ENCODE data around the gene NUMB.

The NUMB gene

DNA sequence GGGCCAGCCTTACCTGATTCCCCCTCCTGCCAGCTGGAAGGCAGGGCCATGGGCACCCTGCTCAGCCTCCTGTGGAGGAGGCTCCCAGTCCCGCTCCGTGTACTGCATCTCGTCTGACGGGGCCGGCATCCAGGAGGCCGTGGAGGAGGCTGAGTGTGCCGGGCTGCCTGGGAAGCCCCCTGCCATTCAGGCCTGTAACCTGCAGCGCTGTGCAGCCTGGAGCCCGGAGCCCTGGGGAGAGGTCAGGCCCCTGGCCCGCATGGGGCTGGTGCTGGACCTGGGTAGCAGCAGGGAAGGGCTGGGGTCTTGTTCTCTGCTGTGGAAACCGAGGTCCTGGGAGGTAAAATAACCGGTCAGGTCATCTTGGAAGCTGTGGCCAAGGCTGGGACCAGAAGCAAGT lies 204.6 kb downstream of the NUMB start:
- H3K4me3 ChIP-seq (ENCODE audit: low read length), result no peak overlapping the region
- no peak for DNase-seq (ENCODE audit: low read depth)
- TF ChIP-seq CTCF (conservative IDR thresholded peaks at IDR 0.05; ENCODE audit: low read depth, low read length), result no peak

DNA sequence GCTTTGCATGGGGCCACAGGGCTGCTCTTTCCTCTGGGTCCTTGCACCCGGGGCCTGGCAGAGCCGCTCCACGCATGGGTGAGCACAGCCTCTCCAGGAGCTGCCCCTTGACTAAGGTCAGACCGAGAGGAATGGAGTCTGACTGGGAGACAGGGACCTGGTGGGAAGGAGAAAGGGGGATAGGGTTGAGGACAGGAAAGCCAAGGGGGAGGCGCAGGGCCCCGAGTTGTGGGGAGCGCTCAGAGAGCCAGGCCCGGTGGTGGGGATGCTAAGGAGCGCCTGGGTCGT lies 205.1 kb downstream of the NUMB start:
- no peak for DNase-seq (ENCODE audit: low read depth)
- no peak overlapping the region for H3K4me3 ChIP-seq (ENCODE audit: low read length)
- TF ChIP-seq CTCF (conservative IDR thresholded peaks at IDR 0.05; ENCODE audit: low read depth, low read length), result no peak

DNA sequence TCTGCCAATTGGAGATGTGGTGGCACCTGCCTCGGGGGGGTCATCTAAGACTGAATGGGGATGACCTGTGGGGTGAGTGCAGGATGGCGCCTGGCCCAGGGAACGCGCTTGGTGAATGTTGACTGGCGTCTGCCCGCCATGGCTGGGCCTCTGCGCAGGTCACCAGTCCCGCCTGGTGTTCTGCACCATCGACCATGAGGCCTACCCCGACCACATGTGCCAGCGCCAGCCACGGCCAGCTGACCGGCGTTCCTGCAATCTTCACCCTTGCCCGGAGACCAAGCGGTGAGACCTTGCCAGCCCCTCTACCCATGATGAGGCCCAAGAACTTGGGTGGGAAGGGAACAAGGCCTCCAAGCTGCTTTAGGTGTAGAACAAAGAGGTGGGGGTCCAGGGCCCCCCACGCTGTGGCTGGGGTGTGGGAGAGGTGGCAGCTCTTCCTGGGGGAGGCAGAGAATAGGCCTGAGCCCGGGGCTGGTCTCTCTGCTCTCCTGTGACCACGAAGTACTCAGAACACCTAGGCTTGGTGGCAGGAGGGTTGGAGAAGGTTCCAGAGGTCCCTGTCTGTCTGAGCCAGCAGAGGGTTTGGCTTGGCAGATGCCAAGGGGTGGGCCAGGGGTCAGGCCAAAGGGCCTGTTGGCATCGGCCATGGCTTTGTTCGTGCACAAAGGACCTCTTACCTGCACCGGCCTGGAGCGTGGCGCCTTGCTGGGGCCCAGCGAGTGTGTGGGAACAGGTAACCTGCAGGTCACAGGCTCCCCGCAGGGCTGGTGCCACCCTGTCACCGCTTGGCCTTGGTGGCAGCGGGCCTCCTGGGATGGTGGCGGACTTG lies 205.6 kb downstream of the NUMB start:
- H3K4me3 ChIP-seq (ENCODE audit: low read length), result no peak overlapping the region
- DNase-seq (ENCODE audit: low read depth), result no peak

GRCh38 chr14:73251516-73252215 lies 206.7 kb downstream of the NUMB start:
- no peak for DNase-seq (ENCODE audit: low read depth)
- H3K4me3 ChIP-seq (ENCODE audit: low read length), result no peak overlapping the region
- TF ChIP-seq CTCF (conservative IDR thresholded peaks at IDR 0.05; ENCODE audit: low read depth, low read length), result no peak

More for the DNA sequence above, 205.6 kb downstream of the NUMB start:
- TF ChIP-seq CTCF (conservative IDR thresholded peaks at IDR 0.05; ENCODE audit: low read depth, low read length), result no peak

DNA sequence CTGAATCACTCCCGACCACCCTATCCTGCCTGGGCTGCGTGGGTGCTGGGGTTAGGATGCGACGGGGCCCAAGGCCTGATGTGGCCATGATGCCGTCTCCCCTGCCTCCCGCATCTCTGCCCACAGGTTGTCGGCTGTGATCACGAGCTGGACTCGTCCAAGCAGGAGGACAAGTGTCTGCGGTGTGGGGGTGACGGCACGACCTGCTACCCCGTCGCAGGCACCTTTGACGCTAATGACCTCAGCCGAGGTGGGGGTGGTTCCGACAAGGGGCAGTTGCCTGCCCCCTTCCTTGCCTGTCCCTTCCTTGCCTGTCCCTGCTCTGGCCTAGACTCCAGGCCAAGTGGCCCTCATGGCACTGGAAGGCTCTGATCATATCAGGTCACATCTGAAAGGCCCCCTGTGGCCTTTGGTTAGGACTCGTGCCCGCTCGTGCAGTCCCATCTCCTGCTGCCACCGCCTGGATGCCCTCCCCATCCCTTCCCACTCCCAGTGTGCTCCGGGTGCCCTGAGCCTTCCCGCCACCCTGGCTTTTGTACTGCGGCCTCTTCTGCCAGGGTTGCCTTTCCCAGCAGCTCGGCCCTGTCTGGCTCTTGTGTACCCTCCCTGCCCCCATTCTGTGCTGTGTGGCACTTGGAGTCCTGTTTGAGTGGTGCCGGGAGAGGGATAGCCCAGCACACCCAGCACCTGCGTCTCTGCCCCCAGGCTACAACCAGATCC lies 207.4 kb downstream of the NUMB start:
- H3K4me3 ChIP-seq (ENCODE audit: low read length), result no peak overlapping the region
- no peak for DNase-seq (ENCODE audit: low read depth)
- TF ChIP-seq CTCF (conservative IDR thresholded peaks at IDR 0.05; ENCODE audit: low read depth, low read length), result no peak

DNA sequence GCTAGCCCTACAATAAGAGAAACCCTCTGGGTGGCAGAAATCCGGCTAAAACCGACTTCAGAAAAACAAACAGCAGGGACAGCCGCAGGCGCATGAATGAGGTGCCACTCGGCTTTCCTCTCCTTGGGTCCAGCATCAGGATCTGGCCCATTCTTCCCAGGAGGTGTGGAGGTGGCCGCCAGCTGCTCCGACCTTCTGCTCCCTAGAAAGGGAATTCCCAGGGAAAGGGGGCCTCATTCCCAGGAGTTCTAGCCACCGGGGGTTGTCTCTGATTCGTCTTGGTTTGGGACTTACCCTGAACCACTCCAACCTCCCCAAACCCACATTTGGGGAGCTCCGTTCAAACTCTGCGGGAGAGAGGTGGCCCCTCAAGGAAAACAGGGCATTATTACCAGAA lies 208.0 kb downstream of the NUMB start:
- TF ChIP-seq CTCF (conservative IDR thresholded peaks at IDR 0.05; ENCODE audit: low read depth, low read length), result no peak
- DNase-seq (ENCODE audit: low read depth), result no peak
- no peak overlapping the region for H3K4me3 ChIP-seq (ENCODE audit: low read length)

All from retinal pigment epithelial cell (primary cell).